NB4 (cell line): Measurements from ENCODE around the gene MCUB.
"Not testable (repeated sequence)": the region's sequence is repeated elsewhere in the genome, so short reads cannot be mapped to it uniquely, and the experiment has no call there.

Experiments used
- DNase-seq: peaks from one replicate; pipeline ENCODE4 v3.0.0; 2010; ENCODE audit warnings: low read depth
- H3K4me3 ChIP-seq: one replicate; pipeline ENCODE4 v1.5.1; 2011; ENCODE audit warnings: mild to moderate bottlenecking, low read depth, low read length, moderate library complexity
- MYC ChIP-seq: IDR thresholded peaks from 2 replicates; pipeline ENCODE4 v1.6.1; 2011; ENCODE audit warnings: low read depth, low read length
- POLR2A ChIP-seq: IDR thresholded peaks from 2 replicates; pipeline ENCODE4 v1.6.1; 2011; ENCODE audit warnings: mild to moderate bottlenecking; ENCODE audit not compliant: insufficient read length; ENCODE audit errors: extremely low read depth
- TF ChIP-seq, protein P1 (sequence below): IDR thresholded peaks from 2 replicates; pipeline ENCODE4 v1.6.1; 2011; ENCODE audit warnings: low read depth, low read length
- TF ChIP-seq, protein P2 (sequence below): IDR thresholded peaks from one replicate; pipeline ENCODE4 v1.5.1; 2012; ENCODE audit warnings: low read depth, low read length

MCUB gene

DNA sequence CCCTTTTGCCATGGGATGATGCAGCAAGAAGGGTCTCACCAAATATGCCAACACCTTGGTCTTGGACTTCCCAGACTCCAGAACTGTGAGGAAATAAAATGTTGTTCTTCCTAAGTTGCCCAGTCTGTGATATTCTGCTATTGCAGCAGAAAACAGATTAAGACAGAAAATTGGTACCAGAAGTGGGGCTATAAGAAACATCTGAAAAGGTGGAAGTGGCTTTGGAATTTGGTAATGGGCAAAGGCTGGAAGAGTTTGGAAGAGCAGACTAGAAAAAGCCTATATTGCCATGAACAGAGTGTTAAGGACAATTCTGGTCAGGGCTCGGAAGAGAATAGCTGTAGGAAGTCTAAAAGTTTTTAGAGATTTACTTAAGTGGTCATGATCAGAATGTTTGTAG is 115.8 kb downstream of the MCUB start:
- DNase-seq: no peak
- TF ChIP-seq, protein P1, sequence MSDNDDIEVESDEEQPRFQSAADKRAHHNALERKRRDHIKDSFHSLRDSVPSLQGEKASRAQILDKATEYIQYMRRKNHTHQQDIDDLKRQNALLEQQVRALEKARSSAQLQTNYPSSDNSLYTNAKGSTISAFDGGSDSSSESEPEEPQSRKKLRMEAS: no peak
- TF ChIP-seq, protein P2, sequence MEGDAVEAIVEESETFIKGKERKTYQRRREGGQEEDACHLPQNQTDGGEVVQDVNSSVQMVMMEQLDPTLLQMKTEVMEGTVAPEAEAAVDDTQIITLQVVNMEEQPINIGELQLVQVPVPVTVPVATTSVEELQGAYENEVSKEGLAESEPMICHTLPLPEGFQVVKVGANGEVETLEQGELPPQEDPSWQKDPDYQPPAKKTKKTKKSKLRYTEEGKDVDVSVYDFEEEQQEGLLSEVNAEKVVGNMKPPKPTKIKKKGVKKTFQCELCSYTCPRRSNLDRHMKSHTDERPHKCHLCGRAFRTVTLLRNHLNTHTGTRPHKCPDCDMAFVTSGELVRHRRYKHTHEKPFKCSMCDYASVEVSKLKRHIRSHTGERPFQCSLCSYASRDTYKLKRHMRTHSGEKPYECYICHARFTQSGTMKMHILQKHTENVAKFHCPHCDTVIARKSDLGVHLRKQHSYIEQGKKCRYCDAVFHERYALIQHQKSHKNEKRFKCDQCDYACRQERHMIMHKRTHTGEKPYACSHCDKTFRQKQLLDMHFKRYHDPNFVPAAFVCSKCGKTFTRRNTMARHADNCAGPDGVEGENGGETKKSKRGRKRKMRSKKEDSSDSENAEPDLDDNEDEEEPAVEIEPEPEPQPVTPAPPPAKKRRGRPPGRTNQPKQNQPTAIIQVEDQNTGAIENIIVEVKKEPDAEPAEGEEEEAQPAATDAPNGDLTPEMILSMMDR: no peak
- no peak for TF ChIP-seq MYC
- TF ChIP-seq POLR2A: no peak
- no peak overlapping the region for H3K4me3 ChIP-seq

DNA sequence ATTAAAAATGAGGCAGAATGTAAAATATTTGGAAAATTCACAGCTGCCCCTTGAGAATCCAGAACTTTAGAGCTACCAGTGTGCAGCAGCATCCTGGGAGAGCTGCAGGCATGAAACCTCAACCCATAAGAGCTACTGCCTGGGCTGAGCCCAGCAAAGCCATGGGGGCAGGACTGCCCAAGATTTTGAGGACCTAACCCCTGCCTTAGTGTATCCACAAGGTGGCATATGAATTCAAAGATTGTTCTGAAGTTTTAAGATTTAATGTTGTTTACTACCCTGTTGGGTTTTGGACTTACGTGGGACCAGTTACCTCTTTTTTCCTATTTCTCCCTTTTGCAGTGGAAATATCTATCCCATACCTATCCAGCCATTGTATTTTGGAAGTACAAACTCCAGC is 116.8 kb downstream of the MCUB start:
- DNase-seq: no peak
- no peak overlapping the region for H3K4me3 ChIP-seq
- TF ChIP-seq, protein P2: no peak
- TF ChIP-seq, protein P1: no peak
- TF ChIP-seq MYC (no peak), POLR2A (no peak)

DNA sequence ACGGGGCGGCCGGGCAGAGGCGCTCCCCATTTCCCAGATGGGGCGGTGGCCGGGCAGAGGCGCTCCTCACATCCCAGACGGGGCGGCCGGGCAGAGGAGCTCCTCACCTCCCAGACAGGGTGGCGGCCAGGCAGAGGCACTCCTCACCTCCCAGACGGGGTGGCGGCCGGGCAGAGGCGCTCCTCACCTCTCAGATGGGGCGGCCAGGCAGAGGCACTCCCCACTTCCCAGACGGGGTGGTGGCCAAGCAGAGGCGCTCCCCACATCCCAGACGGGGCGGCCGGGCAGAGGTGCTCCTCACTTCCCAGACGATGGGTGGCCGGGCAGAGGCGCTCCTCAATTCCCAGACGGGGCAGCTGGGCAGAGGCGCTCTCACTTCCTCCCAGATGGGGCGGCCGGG is 118.4 kb downstream of the MCUB start:
- not testable (repeated sequence) for DNase-seq, H3K4me3 ChIP-seq

DNA sequence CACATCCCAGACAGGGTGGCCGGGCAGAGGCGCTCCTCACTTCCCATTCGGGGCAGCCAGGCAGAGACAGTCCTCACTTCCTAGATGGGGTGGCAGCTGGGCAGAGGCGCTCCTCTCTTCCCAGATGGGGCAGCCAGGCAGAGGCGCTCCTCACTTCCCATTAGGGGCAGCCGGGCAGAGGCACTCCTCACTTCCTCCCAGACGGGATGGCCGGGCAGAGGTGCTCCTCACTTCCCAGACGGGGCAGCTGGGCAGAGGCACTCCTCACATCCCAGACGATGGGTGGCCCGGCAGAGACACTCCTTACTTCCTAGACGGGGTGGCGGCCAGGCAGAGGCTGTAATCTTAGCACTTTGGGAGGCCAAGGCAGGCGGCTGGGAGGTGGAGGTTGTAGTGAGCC is 118.9 kb downstream of the MCUB start:
- not testable (repeated sequence) for DNase-seq, H3K4me3 ChIP-seq

DNA sequence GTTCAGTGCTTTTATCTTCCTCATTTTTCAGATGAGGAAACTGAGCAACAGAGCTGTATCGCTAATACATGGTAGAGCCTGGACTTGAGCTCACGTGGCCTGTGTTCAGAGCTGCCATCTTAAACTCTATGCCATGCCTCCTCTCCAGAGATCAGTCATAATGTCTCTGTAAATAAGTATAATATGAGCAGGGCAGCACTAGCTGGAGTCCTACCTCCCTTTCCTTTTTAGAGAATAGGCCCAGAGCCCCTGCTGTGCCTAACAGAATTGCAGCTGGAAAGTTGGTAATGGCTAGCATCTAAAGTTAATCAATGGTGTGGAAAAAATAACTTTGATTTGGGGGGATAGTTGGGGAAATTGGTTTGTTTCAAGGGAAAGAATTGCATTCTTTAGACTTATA is 122.8 kb downstream of the MCUB start:
- DNase-seq: no peak
- TF ChIP-seq, protein P1: no peak
- no peak for TF ChIP-seq POLR2A
- TF ChIP-seq, protein P2: no peak
- TF ChIP-seq MYC: no peak
- H3K4me3 ChIP-seq: no peak overlapping the region

DNA sequence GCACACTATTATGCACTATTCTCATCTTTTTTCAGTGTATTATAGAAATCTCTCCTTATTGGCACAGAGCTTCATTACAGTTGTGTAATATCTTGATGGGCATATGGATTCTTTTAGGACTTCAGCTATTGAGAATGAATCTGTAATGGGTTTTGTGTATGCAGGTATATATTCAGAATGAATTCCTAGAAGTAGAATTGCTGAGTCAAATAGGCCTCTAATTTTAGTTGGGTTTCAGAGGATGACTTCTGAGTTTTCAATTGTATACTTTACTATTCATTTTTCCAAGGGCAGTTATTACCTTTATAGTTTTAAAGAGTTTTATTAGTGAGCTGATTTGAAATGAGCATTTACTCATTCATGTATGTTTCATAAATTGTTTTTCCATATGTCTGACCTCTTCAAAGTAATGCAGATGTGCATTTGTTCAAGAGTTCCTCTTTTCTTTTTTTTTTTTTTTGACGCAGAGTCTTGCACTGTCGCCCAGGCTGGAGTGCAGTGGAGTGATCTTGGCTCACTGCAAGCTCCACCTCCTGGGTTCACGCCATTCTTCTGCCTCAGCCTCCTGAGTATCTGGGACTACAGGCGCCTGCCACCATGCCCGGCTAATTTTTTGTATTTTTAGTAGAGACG is 123.7 kb downstream of the MCUB start:
- H3K4me3 ChIP-seq: no peak overlapping the region
- no peak for DNase-seq
- TF ChIP-seq, protein P2: no peak
- TF ChIP-seq, protein P1: no peak
- no peak for TF ChIP-seq POLR2A
- no peak for TF ChIP-seq MYC

DNA sequence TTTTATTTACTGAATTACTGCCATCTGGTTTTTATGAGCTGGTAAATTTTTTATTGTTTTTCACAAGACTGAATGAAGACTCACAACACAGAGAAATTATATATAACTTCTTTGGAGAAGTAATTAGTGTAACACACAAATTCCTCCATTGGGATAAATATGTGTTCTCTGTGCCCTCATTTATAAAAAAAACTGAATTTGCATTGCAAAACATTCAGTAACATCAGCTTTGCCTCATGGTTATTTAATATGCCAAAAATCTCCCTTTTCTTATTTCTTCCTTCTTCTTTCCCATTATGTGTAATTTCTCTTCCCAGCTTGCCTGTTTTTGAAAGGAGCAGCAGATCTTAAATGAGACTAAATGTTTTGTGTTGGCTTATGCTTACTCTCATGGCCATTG is 124.7 kb downstream of the MCUB start:
- no peak for DNase-seq
- H3K4me3 ChIP-seq: no peak overlapping the region
- no peak for TF ChIP-seq MYC
- TF ChIP-seq, protein P1: no peak
- TF ChIP-seq POLR2A: no peak
- TF ChIP-seq, protein P2: no peak
